Neutrophil (primary cell): Measurements from ENCODE around the gene KCNK15.

ENCODE experiments used
- H3K27ac ChIP-seq: fragments of 200-600 bp; sonication (generic); 2 replicates; pipeline ENCODE4 v1.5.1; 2016; ENCODE audit warnings: mild to moderate bottlenecking, moderate library complexity
- H3K27me3 ChIP-seq: fragments of 200-600 bp; sonication (generic); 2 replicates; pipeline ENCODE4 v1.6.0; 2016; ENCODE audit warnings: mild to moderate bottlenecking
- H3K36me3 ChIP-seq: fragments of 200-600 bp; sonication (generic); 2 replicates; pipeline ENCODE4 v1.5.1; 2017
- H3K4me1 ChIP-seq, 2 experiments: fragments of 200-600 bp in 1 of 2; sonication (generic) in 1 of 2; 1 replicate in 1 of 2; 2 replicates in 1 of 2; pipeline versions ENCODE4 v1.5.1 to v1.6.1; 2013 to 2016; ENCODE audit warnings: low read depth in 1 of 2, low read length in 1 of 2, mild to moderate bottlenecking in 1 of 2, moderate library complexity in 1 of 2; ENCODE audit not compliant: control insufficient read depth in 1 of 2, insufficient read depth in 1 of 2
- H3K4me3 ChIP-seq, 2 experiments: fragments of 200-600 bp in 1 of 2; sonication (generic) in 1 of 2; 1 replicate in 1 of 2; 2 replicates in 1 of 2; pipeline ENCODE4 v1.5.1; 2013 to 2016; ENCODE audit warnings: low read depth in 1 of 2, low read length in 1 of 2, mild to moderate bottlenecking in 1 of 2, moderate library complexity in 1 of 2
- H3K9me3 ChIP-seq: fragments of 200-600 bp; sonication (generic); 2 replicates; pipeline ENCODE4 v1.5.1; 2016
- CTCF ChIP-seq: fragments of 200-600 bp; sonication (generic); IDR thresholded peaks from 2 replicates; pipeline ENCODE4 v1.5.1; 2016; ENCODE audit warnings: antibody characterized with exemption

The KCNK15 gene

GRCh38 chr20:44701858-44702256, 43.8 kb upstream of the KCNK15 start:
- Histone ChIP-seq H3K4me1 (no peaks in the 10 kb centered on the region), H3K27me3 (peaks cover 6% of the 10 kb centered on the region), H3K9me3 (no peaks in the 10 kb centered on the region), H3K36me3 (no peaks in the 10 kb centered on the region), H3K4me3 (no peak overlapping the region), H3K27ac (no peak overlapping the region)
- no peak for TF ChIP-seq CTCF

- Histone ChIP-seq H3K4me1 (no peaks in the 10 kb centered on the region), H3K27ac (no peak overlapping the region), H3K9me3 (no peaks in the 10 kb centered on the region), H3K27me3 (peaks cover 6% of the 10 kb centered on the region), H3K36me3 (no peaks in the 10 kb centered on the region), H3K4me3 (no peak overlapping the region)
- TF ChIP-seq CTCF = no peak
Measured at GRCh38 chr20:44702776-44703175, 42.9 kb upstream of the KCNK15 start.

- peaks cover 6% of the 10 kb centered on the region for H3K27me3 ChIP-seq
- no peaks in the 10 kb centered on the region for H3K4me1 ChIP-seq
- no peaks in the 10 kb centered on the region for H3K9me3 ChIP-seq
- TF ChIP-seq CTCF = no peak
- no peak overlapping the region for H3K4me3 ChIP-seq
- H3K36me3 ChIP-seq = no peaks in the 10 kb centered on the region
- H3K27ac ChIP-seq = no peak overlapping the region
Measured at GRCh38 chr20:44703183-44703925, 42.3 kb upstream of the KCNK15 start.

GRCh38 chr20:44703956-44704488, 41.6 kb upstream of the KCNK15 start:
- peaks cover 6% of the 10 kb centered on the region for H3K27me3 ChIP-seq
- no peak overlapping the region for H3K4me3 ChIP-seq
- H3K36me3 ChIP-seq = no peaks in the 10 kb centered on the region
- TF ChIP-seq CTCF = no peak
- no peaks in the 10 kb centered on the region for H3K4me1 ChIP-seq
- H3K27ac ChIP-seq = no peak overlapping the region
- no peaks in the 10 kb centered on the region for H3K9me3 ChIP-seq

- TF ChIP-seq CTCF = no peak
- no peaks in the 10 kb centered on the region for H3K36me3 ChIP-seq
- H3K27me3 ChIP-seq = peaks cover 6% of the 10 kb centered on the region
- no peak overlapping the region for H3K27ac ChIP-seq
- H3K9me3 ChIP-seq = no peaks in the 10 kb centered on the region
- H3K4me3 ChIP-seq = no peak overlapping the region
- H3K4me1 ChIP-seq = no peaks in the 10 kb centered on the region
Measured at GRCh38 chr20:44704551-44704971, 41.1 kb upstream of the KCNK15 start.
